GM21529 (cell line): ENCODE measurements around the gene RTN4R.

Experiments
- ATAC-seq: cut with Tn5 transposase; IDR thresholded peaks from one replicate; pipeline ENCODE4 v1.9.1; 2021; ENCODE audit not compliant: unreplicated experiment

RTN4R gene

DNA sequence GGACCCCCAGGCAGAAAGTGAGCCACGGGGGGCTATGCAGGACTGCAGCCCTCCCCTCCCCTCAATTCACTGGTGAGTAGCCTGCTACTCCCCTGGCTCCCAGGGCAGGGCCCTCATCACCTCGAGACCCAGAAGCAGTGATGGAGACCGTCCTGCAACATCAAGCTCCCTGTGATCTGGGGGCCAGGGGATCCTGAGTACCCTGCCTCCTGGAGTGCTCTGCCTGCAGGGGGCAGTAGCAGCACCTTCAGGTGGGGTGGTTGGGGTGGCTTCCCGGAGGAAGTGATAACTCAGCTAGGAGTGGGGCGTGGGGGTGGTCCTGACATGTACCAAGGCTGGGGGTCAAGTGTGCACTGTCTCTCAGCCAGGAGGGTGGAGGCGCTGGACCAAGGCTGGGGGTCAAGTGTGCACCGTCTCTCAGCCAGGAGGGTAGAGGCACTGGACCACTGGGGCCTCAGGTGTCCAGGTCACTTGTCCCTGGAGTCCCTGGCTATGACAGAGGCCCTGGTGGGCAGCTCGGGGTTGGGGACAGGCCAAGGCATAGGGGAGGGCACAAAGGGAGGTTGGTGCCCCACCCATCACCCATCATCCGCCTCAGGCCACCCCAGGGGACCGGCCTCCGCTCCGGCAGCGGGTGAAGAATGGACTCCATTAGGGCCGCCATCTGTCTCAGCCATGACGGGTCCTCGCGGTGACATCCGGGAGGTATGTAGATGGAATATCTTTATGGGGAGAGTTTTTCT is 9.4 kb downstream of the RTN4R start:
- no peak for ATAC-seq

DNA sequence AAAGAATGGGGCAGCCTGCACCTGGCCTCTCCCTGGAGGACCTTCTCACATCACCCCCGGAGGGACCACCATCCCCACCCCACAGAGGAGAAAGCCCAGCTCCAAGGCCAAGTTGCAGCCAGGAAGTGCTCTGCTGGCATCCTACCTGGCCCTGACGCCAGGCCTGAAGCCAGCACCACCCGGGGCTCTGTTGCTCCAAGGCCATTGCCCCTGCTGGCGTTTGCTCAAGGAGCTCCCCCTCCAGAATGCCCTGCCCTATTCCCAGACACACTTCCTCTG is 10.2 kb downstream of the RTN4R start:
- no peak for ATAC-seq

DNA sequence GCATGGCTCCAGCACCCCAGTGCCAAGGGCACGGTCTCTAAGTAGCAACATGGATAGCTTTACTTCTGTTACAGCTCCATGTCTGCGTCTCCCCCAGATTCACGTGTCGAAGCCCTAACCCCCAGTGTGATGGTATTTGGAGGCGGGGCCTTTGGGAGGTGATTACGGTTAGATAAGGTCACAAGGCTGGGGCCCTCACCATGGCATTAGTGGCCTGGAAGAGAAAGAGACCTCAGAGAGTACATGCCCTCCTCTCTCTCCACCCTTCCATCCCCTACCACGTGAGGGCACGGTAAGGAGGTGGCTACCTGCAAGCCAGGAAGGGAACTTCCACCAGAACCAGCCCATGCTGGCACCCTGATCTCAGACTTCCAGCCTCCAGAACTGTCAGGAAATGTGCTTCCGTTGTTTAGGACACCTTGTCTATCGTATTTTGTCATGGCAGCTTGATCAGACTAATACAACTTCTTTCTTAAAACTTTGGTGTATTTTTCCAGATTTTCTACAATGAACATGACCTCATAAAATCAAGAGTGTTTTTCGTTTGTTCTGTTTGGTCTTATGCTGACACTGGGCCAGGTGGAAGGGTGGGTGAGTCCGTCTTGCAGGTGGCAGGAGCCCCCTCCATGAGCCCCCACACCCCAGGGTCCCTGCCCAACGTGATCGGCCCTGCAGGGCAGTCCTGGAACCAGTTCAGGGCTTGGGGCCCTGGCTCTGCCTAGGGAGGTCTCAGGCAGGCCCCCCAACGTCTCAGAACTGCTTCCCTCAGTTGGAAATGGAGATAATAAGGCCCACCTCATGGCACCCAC is 10.7 kb downstream of the RTN4R start:
- no peak for ATAC-seq

DNA sequence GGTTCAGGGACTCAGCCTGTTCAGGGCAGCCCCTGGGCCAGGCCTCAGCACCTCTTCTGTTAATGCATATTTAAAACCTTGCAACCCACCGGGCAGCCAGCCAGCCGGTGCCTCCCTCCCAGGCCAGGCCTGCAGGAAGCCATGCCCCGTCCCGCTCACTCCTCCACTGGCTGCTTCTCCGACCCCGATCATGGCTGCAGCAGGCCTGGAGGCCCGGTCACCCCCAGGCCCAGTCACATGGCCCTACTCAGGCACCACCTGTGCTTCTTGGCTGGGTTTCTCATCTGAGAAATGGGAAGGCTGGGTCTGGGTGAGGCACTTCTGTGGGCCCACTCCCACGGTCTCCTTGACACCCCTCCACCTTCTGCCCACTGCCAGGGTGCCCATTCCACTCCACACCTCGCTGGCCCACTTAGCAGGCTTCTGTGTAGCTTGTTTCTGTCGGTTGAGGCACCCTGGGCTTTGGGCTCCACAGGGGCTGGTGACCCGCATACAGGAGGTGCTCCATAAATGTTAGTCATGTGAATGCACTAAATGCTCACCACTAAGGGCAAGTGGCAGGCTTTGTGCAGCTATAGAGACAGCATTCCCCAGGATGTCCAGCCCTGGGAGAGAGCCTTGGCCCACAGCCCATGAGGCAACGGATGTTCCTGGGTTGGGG is 11.4 kb downstream of the RTN4R start:
- ATAC-seq = no peak

DNA sequence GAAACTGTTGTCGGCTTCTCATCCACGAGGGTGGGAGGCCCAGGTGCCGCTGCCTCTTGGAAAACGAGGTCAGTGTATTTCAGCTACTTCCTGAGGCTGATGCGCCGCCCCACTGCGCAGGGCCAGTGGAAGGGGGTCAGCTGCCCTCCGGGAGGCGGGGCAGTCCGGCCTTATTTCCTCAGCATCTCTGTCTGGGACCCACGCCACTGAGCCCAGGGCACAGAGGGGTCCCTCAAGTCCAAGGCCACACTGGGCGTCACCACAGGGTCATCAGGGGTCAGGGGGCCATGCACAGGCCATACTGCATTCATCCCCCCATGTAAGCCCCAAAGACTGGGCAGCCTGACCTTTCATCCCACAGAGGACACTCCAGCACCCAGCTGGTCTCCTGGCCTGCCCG is 12.1 kb downstream of the RTN4R start:
- ATAC-seq = no peak

DNA sequence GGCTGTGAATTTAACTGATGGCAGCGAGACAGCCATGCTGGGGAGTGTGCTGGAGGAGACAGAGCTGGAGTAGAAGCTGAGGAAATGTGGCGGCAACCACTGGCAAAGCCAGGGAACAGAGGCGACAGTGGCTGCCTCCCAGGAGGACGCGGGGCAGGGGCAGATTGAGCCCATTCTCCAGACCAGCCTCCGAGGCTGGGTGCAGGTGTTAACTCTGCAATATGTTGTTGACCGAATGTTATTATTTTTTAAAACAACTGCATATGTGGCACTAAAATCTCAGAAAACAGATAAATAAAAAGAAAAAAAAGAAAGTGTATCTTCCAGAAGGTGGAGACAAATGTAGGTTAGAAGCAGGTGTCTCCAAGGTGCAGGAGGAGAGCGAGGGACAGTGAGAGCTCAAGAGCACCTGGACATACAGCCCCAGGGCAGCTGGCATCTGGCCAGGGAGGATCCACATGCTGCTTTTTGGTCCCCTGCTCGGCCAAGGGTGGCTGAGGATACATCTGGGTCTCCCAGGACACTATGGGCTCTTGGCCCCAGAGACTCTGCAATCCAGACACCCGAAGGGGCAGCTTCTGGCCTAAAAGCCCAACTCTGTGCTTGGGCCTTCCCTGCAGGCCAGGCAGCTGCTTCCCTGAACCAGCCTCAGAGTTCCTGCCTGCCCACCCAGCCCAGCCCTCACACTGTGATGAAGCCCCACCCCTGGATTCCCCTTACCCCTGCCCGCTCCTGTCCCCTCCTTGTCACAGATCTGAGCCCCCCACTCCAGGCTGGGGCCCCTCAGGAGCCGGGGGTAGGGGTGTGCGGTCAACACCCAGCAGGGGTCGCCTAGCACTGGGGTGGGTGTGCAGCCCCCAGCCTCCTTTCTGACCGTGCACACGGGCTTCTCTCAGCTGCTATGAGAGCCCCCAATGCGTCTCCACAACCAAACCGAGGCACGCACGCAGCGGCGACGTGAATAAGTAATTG is 12.9 kb downstream of the RTN4R start:
- ATAC-seq = no peak

DNA sequence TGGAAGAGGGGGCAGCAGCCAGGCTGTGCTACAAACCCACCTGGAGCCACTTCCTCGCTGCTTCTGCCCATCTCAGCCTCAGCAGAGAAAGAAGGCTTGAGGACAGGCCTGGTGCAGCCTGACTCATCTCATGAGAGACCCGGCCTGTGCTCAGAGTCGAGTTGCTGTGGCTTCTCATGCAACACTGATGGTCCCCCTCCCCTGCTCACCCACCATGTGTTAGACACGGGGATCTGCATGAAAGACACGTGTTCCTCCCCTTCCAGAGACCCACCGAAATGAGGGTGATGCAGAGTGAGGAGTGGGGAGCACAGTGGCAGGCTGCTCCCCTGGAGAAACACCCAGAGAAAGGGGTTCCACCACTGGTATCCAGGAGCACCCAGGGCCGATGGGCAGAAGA is 15.0 kb downstream of the RTN4R start:
- no peak for ATAC-seq

DNA sequence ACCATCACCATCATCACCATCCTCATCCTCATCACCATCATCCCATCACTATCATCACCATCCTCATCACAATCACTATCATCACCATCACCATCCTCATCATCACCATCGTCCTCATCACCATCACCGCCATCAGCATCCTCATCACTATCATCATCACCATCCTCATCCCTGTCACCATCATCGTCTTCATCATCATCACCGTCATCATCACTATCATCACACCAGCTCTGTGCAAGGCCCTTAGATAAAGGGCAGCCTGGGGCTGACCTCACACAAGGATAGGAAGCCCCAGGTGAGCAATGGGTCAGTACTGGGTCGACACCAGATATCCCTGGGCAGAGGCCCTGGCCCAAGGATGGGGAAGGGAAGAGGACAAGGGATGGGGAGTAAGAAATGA is 16.1 kb downstream of the RTN4R start:
- ATAC-seq = no peak

DNA sequence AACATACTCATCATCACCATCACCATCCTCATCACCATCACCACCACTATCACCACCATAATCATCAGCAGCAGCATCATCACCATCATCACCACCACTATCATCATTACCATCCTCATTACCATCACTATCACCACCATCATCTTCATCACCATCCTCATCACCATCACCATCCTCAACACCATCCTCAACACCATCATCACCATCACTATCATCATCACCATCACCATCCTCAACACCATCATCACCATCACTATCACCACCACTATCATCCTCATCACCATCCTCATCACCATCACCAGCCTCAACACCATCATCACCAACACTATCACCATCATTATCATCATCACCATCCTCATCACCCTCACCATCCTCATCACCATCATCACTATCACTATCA is 16.6 kb downstream of the RTN4R start:
- ATAC-seq = no peak

DNA sequence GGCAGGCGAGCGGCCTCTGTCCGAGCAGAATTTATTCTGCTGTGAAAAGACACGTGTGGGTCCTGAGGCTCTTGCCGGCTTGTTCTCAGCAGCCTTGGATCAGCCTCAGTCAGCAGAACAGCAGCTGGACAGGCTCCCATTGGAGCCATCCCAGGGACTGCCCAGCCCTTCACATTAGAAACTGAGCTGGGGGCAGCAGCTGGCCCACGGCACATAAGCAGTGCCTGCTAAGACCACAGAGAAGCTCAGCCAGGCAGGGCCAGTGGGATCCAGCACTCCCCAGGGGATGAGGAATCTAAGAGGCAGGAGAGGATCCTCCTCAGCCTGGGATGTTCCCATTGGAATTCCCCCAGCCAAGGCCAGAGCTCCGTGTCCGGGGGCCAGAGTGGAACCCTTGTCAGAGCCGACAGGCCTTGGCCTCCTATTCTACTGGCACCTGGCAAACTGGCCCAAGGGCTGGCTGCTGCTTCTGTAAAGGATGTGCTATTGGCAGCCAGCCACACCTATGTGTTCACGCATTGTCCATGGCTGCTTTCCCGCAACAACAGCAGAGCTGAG is 18.2 kb downstream of the RTN4R start:
- no peak for ATAC-seq

DNA sequence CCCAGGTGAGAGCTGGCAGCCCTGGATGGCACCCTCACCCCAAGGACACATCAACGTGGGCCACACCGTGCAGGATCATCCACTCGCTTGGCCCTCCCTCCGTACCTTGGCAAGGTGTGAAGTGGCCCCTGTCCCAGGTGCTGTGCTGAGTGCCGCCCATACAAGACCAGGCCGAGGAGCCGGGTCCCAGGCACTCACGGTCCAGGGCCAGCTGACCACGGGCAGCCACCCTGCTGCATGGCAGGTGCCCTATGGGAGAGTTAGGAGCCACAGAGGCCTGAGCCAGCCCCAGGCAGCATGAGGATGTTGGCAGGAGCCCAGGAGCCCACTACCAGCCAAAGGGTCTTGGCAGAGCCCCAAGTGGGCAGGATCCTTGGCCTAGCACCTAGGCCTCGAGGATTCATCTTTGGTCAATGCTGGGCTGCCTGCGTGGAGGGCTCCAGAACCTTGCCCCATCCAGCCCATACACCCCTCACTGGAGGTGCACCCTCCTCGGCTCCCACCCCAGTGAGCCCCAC is 19.6 kb downstream of the RTN4R start:
- ATAC-seq = no peak

DNA sequence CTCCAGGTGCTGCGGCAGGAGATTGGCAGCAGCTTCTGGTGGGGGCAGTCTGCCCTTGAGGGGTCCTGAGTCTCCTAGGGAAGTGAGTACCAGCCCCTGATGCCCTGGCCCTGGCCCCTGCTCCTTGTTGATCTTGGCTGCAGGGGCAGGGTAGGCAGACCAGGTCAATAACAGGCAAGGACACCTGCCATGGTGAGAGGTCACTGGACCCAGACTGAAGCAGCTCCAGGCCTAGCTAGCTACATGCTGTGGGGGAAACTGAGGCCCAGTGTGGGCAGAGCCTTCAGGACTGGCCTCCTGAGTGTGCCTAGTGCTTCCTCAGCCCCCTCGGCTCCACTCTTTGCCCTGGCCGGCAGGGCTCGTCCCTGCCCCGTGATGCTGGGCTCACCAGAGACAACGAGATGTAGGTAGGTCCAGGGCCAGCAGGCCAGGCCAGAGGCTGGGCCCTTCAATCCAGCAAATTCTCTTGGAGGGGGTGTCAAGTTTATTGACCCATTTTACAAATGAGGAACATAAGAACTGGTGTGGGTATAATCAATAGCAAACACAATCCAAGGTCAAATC is 20.4 kb downstream of the RTN4R start:
- ATAC-seq = no peak

DNA sequence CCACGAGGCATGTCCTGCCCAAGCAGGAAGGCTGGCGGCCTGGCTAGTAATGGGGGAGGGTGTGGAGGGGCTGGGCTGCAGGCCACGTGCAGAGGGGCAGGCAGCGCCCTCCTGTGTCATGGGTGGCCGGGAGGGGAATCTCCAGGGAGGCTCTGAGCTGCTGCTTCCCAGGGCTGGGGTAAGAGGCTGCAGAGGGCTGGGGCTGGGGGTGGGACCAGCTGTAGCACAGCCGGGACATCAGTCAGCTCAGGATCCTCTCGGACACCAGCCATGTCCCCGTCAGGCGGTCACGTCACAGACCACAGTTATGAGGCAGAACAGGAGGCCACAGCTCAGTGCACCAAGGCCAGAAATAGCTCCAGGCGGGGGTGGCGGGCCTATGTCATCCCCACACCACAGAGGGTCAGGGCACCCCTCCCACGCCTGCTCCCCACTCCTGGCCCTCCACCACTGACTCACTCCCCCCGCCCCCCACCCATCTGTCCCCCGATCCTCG is 21.1 kb downstream of the RTN4R start:
- ATAC-seq = no peak

DNA sequence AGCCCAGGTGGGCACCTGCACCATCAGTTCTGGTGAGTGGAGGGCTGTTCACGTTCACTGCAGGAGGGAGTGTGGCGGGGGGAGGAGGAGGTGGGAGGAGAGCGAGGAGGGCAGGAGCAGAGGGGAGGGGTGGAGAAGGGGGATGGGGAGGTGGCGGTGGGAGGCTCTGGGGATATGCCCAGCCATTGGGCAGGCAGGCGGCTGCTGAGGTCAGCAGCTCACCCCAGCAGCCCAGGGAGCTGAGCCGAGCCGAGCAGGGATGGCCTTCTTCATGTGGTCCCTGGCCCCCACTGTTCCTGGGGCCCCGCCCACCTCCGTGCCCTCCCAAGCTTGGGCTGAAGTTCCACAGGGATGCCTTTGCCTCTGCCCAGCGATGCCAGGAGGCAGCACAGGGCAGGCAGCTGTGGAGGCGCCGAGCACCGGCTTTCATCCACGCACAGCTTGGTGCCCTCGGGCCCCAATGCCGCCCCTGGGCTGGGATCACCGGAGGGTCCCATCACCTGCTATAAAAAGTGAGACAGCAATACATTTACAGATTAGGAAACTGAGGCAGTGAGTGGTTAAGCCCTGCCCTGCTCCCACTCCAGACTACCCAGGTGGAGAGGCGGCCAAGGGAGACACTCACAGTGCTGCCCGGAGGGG is 21.6 kb downstream of the RTN4R start:
- no peak for ATAC-seq

DNA sequence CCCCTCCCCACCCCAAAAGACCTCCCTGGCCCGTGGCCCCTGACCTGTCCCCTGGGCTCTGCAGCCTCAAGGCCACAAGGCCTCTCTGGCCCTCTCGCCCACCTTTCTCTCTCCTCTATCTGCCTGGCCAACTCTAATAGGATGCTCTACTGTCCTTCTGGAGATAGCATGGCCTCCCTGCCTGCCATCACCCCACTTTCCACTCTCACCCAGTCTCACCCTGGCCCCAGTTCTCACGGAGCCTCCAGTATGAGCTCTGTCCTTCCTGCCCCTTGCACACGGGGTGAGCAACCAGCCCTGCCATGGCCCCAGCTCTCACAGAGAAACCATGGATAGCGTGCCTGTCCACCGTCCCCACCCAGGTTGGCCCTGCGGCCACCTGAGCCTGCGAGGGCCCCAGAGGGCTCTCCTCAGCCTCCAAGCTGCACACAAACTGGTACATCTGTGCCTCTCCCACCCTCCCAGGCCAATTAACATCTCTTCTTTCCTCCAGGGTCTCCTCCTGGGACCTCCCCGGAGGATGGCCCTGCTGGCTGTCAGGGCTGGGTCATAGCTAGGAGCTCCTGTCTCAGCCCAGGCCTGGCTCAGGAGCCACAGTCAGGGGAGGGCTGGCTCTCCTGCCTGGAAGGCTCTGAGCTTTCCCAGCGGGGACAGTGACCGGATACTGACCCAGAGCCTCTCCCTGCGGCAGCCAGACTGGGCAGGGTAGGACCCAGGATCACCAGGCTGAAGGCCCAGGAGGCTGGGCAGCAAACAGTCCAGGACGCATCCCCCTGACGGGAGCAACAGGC is 22.3 kb downstream of the RTN4R start:
- ATAC-seq = no peak

DNA sequence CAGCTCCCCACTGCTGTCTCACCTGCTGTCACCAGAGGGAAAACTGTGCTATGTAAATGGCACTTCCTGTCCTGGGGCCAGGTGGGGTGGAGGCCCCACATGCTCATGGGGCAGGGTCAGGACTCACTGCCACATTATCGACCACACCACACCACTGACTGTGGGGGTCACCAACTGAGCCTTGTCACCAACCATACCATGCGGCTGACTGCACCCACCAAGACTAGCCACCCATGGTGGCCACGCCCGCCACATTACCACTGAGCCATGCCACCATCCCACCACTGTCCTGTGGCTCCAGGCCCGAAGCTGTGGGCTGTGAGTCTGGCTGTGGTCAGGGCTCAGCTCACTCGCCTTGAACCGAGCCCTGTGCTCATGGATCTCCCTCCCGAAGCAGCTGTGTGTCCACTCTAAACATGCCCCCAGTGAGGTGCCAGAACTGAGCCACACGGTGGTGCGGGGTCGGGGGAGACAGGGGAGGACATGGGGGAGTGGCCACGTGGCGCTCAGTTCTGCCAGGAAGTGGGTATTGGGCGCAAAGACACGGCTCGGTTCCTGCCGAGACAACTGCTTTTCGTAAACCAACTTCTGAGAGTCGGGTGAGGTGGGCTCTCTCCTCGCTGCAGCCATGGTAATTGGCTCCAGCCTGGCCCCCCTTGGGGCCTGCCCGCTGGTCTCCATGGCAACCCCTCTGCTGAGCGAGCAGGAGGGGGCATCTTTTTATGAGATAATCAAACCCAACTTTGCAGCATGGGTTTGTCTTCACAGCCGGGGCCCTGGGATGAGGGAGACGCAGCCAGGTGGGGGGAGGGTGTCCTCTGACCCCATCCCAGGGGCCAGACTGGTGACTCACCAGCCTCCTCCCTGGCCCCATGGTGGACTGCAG is 23.2 kb downstream of the RTN4R start:
- no peak for ATAC-seq

DNA sequence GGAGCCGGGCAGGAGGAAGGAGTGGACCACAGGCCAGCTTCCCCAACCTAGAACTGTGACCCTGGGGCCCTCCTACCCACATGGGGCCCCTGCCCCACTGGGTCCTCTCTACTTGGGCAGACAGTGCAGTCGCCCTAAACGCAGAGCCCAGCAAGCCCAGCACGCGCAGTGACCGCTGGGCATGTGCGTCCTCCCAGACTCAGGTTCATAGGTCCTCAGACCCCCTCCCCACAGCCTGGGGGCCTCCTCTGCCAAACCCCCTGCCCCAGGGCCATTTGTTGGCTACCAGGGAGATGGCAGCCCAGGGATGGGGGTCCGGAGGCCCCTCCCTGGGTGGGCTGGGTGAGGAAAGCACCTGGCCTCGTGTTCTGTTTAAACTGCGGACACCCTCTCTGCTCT is 23.9 kb downstream of the RTN4R start:
- no peak for ATAC-seq
